Raji (cell line): ENCODE measurements around the gene CTXND1.

Source experiments
- POLR2A ChIP-seq: IDR thresholded peaks from 2 replicates; pipeline ENCODE4 v1.6.1; 2011; ENCODE audit warnings: low read depth, low read length, control low read depth; ENCODE audit not compliant: insufficient read depth

The CTXND1 gene

DNA sequence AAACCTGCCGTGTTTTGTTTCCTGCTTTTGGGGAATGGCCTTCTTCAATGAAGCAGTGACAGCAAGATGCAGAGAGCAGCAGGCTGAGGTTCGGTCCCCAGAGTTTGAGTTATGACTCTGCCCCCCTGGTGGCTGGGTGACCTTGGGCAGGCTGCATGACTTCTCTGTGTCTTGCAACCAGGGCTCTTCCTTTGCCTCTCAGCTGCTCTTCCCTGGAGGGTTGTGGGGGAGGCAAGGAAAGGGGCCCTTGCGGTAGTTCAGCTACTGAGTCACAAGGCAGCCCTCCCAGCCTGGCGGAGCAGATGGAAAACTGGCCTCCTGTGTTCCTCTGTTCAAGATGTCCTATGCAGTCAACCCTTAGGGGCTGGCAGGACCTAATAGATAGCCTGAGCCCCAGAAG is 17.1 kb downstream of the CTXND1 start:
- no peak for TF ChIP-seq POLR2A

GRCh38 chr15:80233581-80233980 is 18.4 kb downstream of the CTXND1 start:
- no peak for TF ChIP-seq POLR2A

DNA sequence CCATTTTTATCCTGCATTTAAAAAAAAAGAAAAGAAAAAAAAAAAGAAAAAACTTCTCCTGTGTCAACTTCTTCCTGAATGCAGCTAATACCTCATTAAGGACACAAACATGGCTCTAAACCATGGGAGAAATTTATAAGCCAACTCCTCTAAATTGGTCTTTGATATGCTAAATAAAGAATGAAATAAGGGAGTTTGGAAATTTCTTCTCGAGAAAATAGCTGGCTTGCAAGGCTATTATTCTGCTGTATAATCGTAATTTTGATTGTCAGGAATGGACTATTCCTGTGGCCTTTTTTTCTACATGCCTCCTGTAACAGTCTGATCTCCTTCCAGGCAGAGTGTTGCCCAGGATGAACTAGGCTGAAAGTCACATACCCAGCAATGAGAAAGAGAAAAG is 20.6 kb downstream of the CTXND1 start:
- TF ChIP-seq POLR2A, result no peak

DNA sequence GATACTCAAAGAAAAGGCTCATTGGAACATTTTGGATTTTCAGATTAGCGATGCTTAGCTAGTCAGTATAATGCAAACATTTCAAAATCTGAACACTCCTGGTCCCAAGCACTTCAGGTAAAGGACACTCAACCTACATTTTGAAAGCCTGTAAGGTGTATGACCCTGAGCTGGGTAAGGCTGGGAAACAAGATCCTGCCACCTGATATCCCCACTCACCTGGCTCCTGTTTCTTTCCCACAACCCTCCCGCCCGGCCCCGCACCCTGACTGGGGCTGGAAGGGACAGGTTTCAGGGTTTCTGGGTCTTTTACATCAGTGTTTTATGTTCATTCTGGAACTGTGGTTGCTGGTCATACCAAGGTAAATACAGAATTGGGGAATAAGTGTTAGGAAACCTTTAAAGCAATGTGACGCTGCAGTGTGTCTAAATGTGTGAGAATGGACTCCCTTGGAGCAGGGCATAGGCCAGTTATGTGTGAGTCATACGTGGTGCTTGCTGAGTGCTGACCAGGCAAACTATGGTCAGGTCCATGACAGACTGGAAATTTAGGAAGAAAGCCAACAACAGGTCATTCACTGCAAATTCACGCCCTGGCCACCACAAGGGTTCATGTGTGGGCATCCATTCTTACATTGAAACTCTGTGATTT is 22.9 kb downstream of the CTXND1 start:
- no peak for TF ChIP-seq POLR2A

DNA sequence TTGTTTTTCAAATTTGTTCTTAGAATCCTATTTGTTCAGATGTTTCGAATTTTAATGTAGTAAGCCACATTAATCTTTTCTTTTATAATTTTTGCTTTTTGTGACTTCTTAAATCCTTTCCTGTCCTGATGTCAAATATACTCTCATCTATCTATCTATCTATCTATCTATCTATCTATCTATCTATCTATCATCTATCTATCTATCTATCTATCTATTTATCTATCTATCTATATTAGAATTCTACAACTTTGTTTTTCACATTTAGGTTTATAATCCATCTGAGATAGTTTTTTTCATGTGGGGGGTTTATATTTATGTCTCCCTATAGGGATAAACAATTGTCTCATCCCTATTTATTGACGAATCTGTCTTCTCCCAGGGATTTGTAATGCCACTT is 32.1 kb downstream of the CTXND1 start:
- no peak for TF ChIP-seq POLR2A

DNA sequence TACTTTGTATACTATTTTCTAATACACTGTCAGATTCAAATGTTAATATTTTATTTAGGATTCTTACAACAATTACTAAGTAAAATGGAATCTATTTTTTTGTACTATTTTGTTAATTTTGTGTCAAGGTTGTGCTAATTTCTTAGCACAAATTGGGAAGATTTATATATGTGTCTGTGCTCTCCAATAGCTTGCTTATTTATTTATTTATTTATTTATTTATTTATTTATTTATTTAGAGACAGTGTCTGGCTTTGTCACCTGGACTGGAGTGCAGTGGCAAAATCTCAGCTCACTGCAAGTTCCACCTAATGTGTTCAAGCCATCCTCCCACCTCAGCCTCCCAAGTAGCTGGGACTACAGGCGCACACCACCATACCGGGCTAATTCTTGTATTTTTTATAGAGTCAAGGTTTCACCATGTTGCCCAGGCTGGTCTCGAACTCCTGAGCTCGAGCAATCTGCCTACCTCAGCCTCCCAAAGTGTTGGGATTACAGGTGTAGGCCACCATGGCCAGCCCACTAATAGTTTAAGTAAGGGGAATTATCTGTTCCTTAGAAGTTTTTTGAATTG is 34.6 kb downstream of the CTXND1 start:
- no peak for TF ChIP-seq POLR2A

- TF ChIP-seq POLR2A, result no peak
These were observed 35.1 kb downstream of the CTXND1 start for GRCh38 chr15:80216911-80217310.

- TF ChIP-seq POLR2A, result no peak
These were observed 35.9 kb downstream of the CTXND1 start for GRCh38 chr15:80216141-80216540.

GRCh38 chr15:80214910-80215309 is 37.1 kb downstream of the CTXND1 start:
- TF ChIP-seq POLR2A, result no peak

- TF ChIP-seq POLR2A, result no peak
These were observed 40.0 kb downstream of the CTXND1 start for GRCh38 chr15:80211976-80212375.

GRCh38 chr15:80210611-80211573 is 41.1 kb downstream of the CTXND1 start:
- no peak for TF ChIP-seq POLR2A

- TF ChIP-seq POLR2A, result no peak
These were observed 43.0 kb downstream of the CTXND1 start for GRCh38 chr15:80208758-80209734.

DNA sequence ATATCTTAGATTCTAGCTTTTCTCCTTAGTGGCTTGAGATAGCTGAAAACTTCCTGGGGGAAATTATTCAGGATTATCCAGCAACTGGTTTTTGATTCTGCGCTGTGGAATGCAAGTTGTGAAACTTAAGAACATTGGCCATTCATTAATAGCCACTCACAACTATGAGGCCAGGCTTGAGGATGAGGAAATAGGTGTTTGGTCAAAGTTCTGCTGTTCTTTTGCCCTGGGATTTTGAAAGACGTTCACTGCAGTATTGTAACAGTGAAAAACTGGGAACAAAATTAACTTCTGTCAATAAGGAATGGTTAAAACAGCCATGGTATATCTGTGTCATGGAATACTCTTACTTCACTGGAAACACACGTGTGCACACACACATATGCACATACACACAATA is 44.1 kb downstream of the CTXND1 start:
- no peak for TF ChIP-seq POLR2A

- TF ChIP-seq POLR2A, result no peak
These were observed 47.8 kb downstream of the CTXND1 start for GRCh38 chr15:80204231-80204630.

DNA sequence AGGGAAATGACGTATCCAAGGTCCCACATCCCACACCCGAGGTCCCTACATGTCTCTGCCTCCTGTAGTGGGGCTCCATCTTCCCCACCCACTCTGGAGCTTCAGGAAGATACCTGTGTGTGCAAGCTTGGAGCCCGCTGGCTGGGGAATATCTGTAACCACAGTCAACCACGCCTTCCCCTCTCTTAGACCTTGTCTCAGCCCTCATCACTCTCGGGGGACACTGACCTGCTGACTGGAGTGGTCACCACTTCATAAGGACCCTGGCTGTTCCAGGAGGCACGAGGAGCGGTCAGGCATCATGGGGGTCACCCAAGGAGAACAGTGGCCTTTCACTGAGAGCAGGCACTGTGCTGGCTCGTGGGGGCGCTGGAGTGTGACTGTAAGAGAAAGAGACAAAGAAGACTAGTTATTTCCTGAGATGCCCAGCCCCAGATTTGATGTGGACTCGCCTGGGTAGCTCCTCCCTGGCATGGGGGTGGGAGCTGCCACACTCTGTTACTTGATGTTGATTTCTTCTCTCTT is 48.6 kb downstream of the CTXND1 start:
- no peak for TF ChIP-seq POLR2A
